AG08396 (cell line): Measurements from ENCODE around the gene TNPO2.

ENCODE experiments used
- DNase-seq: peaks from one replicate; pipeline ENCODE4 v3.0.0; 2012; ENCODE audit warnings: low spot score, mixed read lengths

Gene TNPO2

GRCh38 chr19:12676384-12676792 is 47.3 kb downstream of the TNPO2 start:
- peak; percentile 85 for DNase-seq

GRCh38 chr19:12675940-12676339 is 47.8 kb downstream of the TNPO2 start:
- no peak for DNase-seq

GRCh38 chr19:12675399-12675798 is 48.3 kb downstream of the TNPO2 start:
- DNase-seq = no peak

- DNase-seq = no peak
Observed at GRCh38 chr19:12672744-12673143, 51.0 kb downstream of the TNPO2 start.

GRCh38 chr19:12670159-12670928 is 53.4 kb downstream of the TNPO2 start:
- DNase-seq = no peak

GRCh38 chr19:12669270-12670158 is 54.2 kb downstream of the TNPO2 start:
- peak; percentile 86 for DNase-seq

- peak; percentile 68 for DNase-seq
Observed at GRCh38 chr19:12668932-12669269, 54.8 kb downstream of the TNPO2 start.

- DNase-seq = no peak
Observed at GRCh38 chr19:12668346-12668745, 55.4 kb downstream of the TNPO2 start.

- DNase-seq = no peak
Observed at GRCh38 chr19:12667731-12668302, 55.9 kb downstream of the TNPO2 start.

GRCh38 chr19:12666265-12667048 is 57.3 kb downstream of the TNPO2 start, which contains the start of the genes MAN2B1 and WDR83:
Gene MAN2B1 (minus strand): TSS chr19:12666742. CDS start chr19:12666701, 41 bp downstream.
Gene WDR83 (plus strand): TSS chr19:12666807. CDS start chr19:12669791, 2,984 bp downstream.
- peak; percentile 96 for DNase-seq

- DNase-seq = no peak
Observed at GRCh38 chr19:12665671-12666264, 58.0 kb downstream of the TNPO2 start.

GRCh38 chr19:12665281-12665573 is 58.5 kb downstream of the TNPO2 start:
- no peak for DNase-seq

- DNase-seq = peak; percentile 45
Observed at GRCh38 chr19:12664406-12665280, 59.1 kb downstream of the TNPO2 start.

GRCh38 chr19:12660980-12661379 is 62.8 kb downstream of the TNPO2 start:
- DNase-seq = no peak

GRCh38 chr19:12657966-12658365 is 65.8 kb downstream of the TNPO2 start:
- DNase-seq = no peak

GRCh38 chr19:12656899-12657571 is 66.7 kb downstream of the TNPO2 start:
- peak; percentile 36 for DNase-seq

GRCh38 chr19:12655546-12655945 is 68.2 kb downstream of the TNPO2 start:
- DNase-seq = no peak

GRCh38 chr19:12652219-12652618 is 71.5 kb downstream of the TNPO2 start:
- no peak for DNase-seq

- DNase-seq = no peak
Observed at GRCh38 chr19:12649941-12650340, 73.8 kb downstream of the TNPO2 start.
